Activated CD4-positive, alpha-beta T cell treated with anti-CD3 and anti-CD28 coated beads for 48 hours (primary cell): Measurements from ENCODE around the gene CFC1.
"Not testable (repeated sequence)": the region's sequence is repeated elsewhere in the genome, so short reads cannot be mapped to it uniquely, and the experiment has no call there.

Experiments used
- DNase-seq: peaks from one replicate; pipeline ENCODE4 v3.0.0-alpha.2; 2020

Gene CFC1

DNA sequence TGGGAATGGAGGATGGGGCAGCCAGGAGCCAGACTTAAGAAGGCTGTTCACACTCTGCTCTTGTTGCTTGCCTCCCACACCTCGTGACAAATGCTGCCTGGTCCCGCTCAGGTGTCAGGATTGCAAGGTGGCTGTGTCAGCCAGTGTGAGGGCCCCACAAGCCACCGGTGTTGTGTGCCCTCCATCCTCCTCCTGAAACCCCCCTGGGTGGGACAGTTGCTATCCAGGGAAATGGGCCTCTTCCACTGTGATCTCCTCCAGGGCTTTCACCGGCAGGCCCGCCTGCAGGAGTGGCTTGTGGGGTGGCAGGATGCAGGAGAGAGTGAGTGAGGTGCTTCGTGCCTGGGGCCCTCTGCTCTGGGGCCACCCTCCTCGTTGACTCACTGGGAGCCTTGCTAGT, 16.4 kb downstream of the CFC1 start:
- not testable (repeated sequence) for DNase-seq

DNA sequence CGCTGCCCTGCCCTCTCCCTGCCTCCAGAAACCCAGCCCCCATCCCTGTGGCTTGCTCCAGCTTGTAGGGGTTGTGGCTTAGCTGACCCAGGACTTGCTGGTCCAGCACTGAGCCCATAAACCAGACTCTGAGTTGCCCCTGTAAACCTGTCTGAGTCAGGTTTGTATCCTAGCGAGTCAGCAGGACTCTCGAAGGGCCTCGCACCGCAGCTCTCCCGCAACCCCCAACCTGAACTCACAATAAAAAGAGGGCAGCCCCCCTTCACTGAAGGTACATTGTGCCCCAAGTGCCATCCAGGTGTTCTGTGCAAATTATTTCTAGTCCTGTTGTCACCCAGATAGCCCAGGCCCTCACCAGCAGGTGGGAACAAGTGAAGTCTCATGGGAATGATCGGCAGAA, 17.9 kb downstream of the CFC1 start:
- not testable (repeated sequence) for DNase-seq

DNA sequence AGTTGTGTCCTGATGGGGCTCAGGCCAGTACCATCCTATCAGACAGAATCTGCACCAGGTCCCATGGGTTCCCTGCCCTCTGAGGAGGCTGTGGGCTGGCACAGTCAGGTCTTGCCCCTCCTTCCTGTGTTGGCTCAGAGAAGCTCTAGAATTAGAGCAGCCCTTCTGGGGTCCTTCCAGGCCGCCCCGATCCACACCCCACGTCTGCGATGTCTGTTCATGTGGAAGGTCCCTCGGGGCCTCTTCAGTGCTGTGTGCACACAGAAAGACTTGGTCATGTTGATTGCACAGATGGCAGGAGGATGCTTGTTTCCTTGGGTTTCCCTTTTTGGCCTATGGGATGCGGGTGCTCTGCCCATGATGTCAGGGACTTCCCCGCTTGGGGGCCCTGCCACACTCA, 20.3 kb downstream of the CFC1 start:
- DNase-seq, result not testable (repeated sequence)

DNA sequence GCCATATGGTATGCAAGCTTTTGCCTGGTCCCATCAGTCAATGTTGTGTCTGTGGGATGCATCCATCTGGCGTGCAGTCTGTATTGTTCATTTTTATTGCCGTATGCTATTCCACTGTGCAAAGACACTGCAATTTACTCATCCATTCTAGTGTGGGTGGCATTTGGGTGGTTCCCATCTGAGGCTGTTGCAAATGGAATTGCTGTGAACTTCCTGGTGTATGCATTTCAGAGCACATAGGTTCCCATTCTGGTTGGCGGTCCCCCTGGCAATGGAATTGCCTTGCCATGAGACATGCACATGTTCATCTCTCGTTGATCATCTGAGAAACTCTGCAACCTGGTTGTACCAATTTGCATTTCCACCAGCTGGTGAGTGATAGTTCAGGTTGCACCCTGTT, 21.8 kb downstream of the CFC1 start:
- DNase-seq, result not testable (repeated sequence)

DNA sequence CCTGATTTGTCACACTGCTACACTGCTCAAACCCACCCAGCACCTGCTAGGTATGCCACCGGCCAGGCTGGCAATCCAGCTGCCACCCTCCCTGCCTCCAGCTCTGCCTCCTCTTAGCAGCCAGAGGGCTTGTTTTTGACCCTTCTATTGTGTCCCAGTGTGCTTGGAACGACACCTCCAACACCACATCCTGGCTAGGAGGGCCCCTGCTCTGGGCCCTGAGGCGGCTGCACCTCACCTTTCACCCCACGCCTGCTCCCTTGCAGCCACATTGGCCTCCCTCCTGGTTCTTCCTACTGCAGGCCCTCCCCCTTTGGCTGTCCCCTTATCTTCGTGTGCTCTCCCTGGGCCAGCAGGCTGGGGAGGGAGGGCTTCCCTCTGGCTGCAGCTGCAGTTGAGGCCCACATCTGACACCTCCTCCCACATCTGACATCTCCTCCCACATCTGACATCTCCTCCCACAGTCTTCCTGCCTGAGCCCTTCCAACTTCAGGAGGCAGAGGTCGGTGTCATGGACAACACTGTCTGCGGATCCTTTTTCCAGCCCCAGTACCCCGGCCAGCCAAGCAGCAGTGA, 23.1 kb downstream of the CFC1 start:
- not testable (repeated sequence) for DNase-seq

DNA sequence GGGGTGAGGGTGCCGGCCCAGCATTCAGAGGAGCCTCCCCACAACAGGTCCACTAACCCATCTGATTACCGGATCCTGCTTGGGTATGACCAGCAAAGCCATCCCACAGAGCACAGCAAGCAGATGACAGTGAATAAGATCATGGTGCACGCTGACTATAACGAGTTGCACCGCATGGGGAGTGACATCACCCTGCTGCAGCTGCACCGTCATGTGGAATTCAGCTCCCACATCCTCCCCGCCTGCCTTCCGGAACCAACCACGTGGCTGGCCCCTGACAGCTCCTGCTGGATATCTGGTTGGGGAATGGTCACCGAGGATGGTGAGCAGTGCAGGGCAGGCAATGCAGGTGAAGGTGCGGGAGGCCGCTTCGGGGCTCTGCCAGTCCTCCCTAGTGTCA, 25.1 kb downstream of the CFC1 start:
- DNase-seq, result not testable (repeated sequence)

DNA sequence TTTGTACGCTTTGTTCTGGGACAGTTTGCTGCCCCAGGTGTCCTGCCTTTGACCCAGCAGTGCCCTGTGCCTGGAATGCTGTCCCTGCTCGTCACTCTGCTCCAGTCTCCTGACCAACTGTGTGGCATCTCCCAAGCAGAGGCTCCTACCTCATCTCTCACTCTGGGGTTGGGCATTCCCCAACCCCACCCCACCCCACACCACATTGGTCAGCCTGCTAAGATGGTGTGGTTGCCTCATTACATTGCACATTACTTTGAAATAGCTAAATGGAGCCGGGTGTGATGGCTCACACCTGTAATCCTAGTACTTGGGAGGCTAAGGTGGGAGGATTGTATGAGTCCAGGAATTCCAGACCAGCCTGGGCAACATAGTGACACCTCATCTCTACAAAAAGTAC, 27.4 kb downstream of the CFC1 start:
- not testable (repeated sequence) for DNase-seq

DNA sequence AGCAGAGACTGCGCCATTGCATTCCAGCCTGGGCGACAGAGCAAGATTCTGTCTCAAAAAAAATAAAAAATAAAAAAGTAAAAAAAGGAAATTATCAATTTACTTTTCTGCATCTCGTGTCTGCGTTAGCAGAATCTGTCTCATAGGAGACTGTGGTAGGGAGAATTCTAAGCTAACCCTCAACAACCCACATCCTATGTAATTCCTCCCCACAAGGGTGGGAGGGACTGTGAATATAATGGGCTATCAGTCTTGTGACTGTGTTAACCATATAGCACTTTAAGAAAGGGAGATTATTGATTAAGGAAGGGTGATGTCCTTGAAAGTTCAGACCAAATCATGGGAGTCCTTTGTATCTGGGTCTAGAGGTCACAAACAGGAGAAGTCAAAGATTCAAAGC, 33.2 kb downstream of the CFC1 start:
- DNase-seq, result not testable (repeated sequence)

DNA sequence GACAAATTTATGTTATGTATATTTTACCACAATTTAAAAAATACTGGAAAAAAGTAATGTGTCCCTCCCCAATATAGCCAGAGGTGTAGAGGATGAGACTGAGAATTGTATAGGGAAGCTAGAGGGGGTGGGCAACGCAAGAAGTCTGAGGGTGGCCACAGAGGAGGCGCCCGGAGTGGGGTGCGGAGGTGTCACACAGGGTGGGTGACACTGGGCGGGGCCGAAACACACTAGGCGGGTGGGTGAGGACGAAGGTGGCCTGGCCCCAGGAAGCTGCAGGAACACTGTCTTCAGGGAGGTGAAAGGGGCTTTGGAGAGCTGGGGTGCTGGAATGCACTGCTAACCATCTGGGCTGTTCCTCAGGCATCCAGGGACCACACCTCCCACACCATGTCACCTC, 42.9 kb downstream of the CFC1 start:
- not testable (repeated sequence) for DNase-seq

DNA sequence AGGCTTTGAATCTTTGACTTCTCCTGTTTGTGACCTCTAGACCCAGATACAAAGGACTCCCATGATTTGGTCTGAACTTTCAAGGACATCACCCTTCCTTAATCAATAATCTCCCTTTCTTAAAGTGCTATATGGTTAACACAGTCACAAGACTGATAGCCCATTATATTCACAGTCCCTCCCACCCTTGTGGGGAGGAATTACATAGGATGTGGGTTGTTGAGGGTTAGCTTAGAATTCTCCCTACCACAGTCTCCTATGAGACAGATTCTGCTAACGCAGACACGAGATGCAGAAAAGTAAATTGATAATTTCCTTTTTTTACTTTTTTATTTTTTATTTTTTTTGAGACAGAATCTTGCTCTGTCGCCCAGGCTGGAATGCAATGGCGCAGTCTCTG, 45.2 kb downstream of the CFC1 start:
- DNase-seq, result not testable (repeated sequence)

DNA sequence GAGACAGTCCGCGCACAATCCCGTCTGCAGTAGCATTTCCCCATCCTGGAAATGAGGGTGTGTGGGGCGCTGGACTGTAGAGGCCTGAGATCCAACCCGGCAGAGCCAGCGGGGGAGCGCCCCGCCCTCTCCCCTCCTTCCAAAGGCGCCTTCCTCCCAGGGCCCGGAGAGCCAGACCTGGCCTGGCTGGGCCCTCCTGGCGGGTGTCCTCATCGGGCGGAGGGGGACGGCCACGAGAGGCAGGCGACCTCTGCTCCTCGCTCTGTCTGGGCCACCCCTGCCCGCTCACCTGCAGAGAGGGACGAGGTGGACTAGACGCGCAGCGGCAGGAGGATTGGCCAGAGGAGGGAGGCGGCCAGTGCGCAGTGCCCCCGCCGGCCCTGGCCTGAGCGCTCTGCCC, 49.9 kb downstream of the CFC1 start:
- not testable (repeated sequence) for DNase-seq

DNA sequence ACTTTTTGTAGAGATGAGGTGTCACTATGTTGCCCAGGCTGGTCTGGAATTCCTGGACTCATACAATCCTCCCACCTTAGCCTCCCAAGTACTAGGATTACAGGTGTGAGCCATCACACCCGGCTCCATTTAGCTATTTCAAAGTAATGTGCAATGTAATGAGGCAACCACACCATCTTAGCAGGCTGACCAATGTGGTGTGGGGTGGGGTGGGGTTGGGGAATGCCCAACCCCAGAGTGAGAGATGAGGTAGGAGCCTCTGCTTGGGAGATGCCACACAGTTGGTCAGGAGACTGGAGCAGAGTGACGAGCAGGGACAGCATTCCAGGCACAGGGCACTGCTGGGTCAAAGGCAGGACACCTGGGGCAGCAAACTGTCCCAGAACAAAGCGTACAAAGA, 51.0 kb downstream of the CFC1 start:
- DNase-seq, result not testable (repeated sequence)

DNA sequence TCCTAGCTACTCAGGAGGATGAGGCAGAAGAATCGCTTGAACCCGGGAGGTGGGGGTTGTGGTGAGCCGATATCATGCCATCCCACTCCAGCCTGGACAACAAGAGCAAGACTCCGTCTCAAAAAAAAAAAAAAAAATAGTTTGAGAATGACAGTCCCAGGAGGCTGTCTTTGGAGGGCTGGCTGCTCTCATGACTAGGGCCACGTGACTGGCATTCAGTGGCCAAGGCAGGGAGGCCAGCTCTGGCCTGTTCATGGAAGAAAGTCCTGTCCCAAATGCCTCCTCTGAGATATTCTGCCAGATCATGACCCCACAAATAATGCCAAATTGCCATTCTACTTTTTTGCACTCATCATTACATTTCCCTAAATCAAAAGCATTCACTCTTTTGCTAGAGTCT, 54.4 kb downstream of the CFC1 start:
- not testable (repeated sequence) for DNase-seq

DNA sequence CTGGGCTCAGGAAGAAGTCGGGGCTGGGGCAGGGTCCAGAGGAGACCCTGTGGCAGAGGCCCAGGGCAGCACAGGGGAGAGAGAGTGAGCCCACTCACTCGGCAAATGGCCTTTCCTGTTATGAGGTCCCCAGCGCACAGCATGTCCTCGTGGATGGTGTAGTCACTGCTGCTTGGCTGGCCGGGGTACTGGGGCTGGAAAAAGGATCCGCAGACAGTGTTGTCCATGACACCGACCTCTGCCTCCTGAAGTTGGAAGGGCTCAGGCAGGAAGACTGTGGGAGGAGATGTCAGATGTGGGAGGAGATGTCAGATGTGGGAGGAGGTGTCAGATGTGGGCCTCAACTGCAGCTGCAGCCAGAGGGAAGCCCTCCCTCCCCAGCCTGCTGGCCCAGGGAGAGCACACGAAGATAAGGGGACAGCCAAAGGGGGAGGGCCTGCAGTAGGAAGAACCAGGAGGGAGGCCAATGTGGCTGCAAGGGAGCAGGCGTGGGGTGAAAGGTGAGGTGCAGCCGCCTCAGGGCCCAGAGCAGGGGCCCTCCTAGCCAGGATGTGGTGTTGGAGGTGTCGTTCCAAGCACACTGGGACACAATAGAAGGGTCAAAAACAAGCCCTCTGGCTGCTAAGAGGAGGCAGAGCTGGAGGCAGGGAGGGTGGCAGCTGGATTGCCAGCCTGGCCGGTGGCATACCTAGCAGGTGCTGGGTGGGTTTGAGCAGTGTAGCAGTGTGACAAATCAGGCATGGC, 55.4 kb downstream of the CFC1 start:
- not testable (repeated sequence) for DNase-seq

DNA sequence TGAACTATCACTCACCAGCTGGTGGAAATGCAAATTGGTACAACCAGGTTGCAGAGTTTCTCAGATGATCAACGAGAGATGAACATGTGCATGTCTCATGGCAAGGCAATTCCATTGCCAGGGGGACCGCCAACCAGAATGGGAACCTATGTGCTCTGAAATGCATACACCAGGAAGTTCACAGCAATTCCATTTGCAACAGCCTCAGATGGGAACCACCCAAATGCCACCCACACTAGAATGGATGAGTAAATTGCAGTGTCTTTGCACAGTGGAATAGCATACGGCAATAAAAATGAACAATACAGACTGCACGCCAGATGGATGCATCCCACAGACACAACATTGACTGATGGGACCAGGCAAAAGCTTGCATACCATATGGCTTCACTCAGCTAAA, 56.6 kb downstream of the CFC1 start:
- not testable (repeated sequence) for DNase-seq
